DOHH2 (cell line): ENCODE results near the gene OCIAD2.

Experiments used
- EZH2phosphoT487 ChIP-seq: fragments of 200-600 bp; sonication (generic); IDR thresholded peaks from 2 replicates; pipeline ENCODE4 v1.6.1; 2017; ENCODE audit warnings: borderline replicate concordance, mild to moderate bottlenecking, antibody characterized with exemption, low read length, moderate library complexity, mixed read lengths
- TF ChIP-seq, protein P1 (sequence below): fragments of 200-600 bp; sonication (generic); IDR thresholded peaks from one replicate; pipeline ENCODE4 v1.5.1; 2014; ENCODE audit warnings: antibody characterized with exemption, mild to moderate bottlenecking, low read depth, low read length; ENCODE audit not compliant: poor library complexity, severe bottlenecking

DNA sequence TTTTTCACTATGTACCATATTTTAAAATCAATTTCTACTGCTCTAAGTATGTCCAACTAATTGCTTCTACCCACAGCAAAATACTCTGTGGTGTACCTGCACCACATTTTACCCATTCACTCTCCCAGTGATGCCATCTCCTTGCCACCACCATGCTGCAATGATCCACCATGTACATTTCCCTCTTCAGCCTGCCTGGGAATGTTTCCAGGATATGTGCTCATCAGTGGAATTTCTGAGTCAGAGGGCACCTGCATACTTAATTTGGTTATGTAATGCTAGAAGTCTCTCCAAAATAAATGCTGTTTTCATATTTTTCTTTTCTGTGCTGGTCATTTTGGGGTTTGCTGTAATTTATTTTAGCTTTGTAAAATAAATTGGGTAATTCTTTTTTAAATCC lies 33.2 kb upstream of the OCIAD2 start:
- TF ChIP-seq, protein P1, sequence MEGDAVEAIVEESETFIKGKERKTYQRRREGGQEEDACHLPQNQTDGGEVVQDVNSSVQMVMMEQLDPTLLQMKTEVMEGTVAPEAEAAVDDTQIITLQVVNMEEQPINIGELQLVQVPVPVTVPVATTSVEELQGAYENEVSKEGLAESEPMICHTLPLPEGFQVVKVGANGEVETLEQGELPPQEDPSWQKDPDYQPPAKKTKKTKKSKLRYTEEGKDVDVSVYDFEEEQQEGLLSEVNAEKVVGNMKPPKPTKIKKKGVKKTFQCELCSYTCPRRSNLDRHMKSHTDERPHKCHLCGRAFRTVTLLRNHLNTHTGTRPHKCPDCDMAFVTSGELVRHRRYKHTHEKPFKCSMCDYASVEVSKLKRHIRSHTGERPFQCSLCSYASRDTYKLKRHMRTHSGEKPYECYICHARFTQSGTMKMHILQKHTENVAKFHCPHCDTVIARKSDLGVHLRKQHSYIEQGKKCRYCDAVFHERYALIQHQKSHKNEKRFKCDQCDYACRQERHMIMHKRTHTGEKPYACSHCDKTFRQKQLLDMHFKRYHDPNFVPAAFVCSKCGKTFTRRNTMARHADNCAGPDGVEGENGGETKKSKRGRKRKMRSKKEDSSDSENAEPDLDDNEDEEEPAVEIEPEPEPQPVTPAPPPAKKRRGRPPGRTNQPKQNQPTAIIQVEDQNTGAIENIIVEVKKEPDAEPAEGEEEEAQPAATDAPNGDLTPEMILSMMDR: no peak
- no peak for TF ChIP-seq EZH2phosphoT487
